Ascending aorta (tissue), 2 donors: ENCODE measurements around the gene KRTAP1-1. TPM values are rescaled to one million over a fixed set of nuclear protein-coding genes. Genes with fewer than 3 reads are reported as not detected.
"Not testable (repeated sequence)": the region's sequence is repeated elsewhere in the genome, so short reads cannot be mapped to it uniquely, and the experiment has no call there.

Experiments used
- DNase-seq, 2 donors: peaks; one replicate each; pipeline ENCODE4 v3.0.0-alpha.2; 2019; ENCODE audit warnings: low spot score in 2 of 2
- H3K27ac ChIP-seq, 2 donors: fragments of 200-600 bp; sonication (generic); one replicate each; pipeline ENCODE4 v1.5.1; 2016 to 2017; ENCODE audit warnings: mild to moderate bottlenecking in 1 of 2
- H3K27me3 ChIP-seq: fragments of 200-600 bp; sonication (generic); one replicate; pipeline ENCODE4 v1.5.1; 2017
- H3K36me3 ChIP-seq, 2 donors: fragments of 200-600 bp; sonication (generic); one replicate each; pipeline ENCODE4 v1.5.1; 2016
- H3K4me1 ChIP-seq, 2 donors: fragments of 200-600 bp; sonication (generic); one replicate each; pipeline ENCODE4 v1.5.1; 2016 to 2017; ENCODE audit warnings: mild to moderate bottlenecking in 1 of 2
- H3K4me3 ChIP-seq, 2 donors: fragments of 200-600 bp; sonication (generic); one replicate each; pipeline ENCODE4 v1.5.1; 2016 to 2017; ENCODE audit warnings: mild to moderate bottlenecking in 1 of 2
- H3K9me3 ChIP-seq, 2 donors: fragments of 200-600 bp; sonication (generic); one replicate each; pipeline ENCODE4 v1.5.1; 2016
- CTCF ChIP-seq, 3 experiments: fragments of 200-600 bp in 2 of 3; fragments of 450-650 bp in 1 of 3; sonication (generic) in 2 of 3; IDR thresholded peaks; one replicate each; pipeline ENCODE4 v1.5.1; 2016 to 2019; ENCODE audit warnings: antibody characterized with exemption in 3 of 3, mild to moderate bottlenecking in 1 of 3, moderate library complexity in 1 of 3
- intact Hi-C: fragments of 100-400 bp; cut with DNase I; formaldehyde crosslinking; loops from one replicate; pipeline ENCODE4 v1.15.1; 2023
- total RNA-seq: library from RNA; depleted of rRNA; stranded (reverse); fragments of >200 nt; gene quantifications from one replicate; pipeline ENCODE4 v1.1.0, GENCODE V29; 2016

The KRTAP1-1 gene
- total RNA-seq, 1 donor from 2014 or later, result not detected

DNA sequence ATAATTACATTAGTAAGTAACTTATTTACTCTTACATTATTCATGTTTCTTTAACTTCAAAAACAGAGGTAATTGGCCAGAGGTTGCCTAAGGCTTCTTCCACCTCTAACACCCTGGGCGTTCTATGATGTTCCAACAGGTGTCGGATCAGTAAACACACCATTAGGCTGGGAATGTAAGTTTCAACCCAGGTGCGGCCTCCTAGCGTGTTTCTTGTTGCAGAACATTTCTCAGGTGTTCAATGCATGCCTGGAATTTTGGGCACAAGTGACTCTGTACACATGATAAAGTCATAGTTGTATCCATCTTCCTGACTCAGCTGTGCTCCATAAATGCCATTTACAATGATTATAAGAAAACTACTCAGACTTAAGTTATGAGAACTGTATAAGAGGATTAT, 12.8 kb upstream of the KRTAP1-1 start:
- no peak for TF ChIP-seq CTCF (IDR thresholded peaks at IDR 0.05)
- no peaks in the 10 kb centered on the region for H3K27me3 ChIP-seq
- H3K27ac ChIP-seq, result no peak overlapping the region
- H3K4me1 ChIP-seq, result no peaks in the 10 kb centered on the region
- no peak overlapping the region for H3K4me3 ChIP-seq
- H3K36me3 ChIP-seq, result no peaks in the 10 kb centered on the region
- peaks cover 0 to 3% of the 10 kb centered on the region in 2 donors for H3K9me3 ChIP-seq
- no peak for DNase-seq
- intact Hi-C loops, result no loop called here

- Histone ChIP-seq H3K27ac (no peak overlapping the region), H3K4me3 (no peak overlapping the region), H3K36me3 (no peaks in the 10 kb centered on the region), H3K27me3 (no peaks in the 10 kb centered on the region), H3K9me3 (peaks cover 0 to 3% of the 10 kb centered on the region in 2 donors), H3K4me1 (no peaks in the 10 kb centered on the region)
- no peak for DNase-seq
- intact Hi-C loops, result no loop called here
- TF ChIP-seq CTCF (IDR thresholded peaks at IDR 0.05), result no peak
Measured at GRCh38 chr17:41052566-41052965, 11.3 kb upstream of the KRTAP1-1 start.

DNA sequence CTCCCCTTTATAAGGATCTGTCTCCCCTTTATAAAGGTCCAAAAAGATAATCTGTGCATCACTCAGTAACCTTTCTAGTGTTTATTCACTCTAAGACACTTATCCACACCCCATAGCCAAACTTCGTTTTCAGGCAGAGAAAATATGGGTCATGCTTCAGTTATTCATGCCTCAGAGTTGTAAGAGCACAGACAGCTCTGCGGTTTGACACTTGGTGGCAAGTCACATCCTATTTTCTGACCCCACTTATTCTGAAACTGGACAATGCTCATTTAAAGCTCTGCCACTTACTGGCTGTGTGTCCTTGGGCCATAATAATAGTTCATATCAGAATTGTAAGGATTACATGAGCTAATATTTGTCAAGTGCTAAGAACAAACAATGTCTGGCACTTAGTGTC, 7.9 kb upstream of the KRTAP1-1 start:
- no peak overlapping the region for H3K27ac ChIP-seq
- no peak for TF ChIP-seq CTCF (IDR thresholded peaks at IDR 0.05)
- no peak overlapping the region for H3K4me3 ChIP-seq
- H3K27me3 ChIP-seq, result no peaks in the 10 kb centered on the region
- no peak for DNase-seq
- intact Hi-C loops, result no loop called here
- no peaks in the 10 kb centered on the region for H3K4me1 ChIP-seq
- peaks cover 0 to 3% of the 10 kb centered on the region in 2 donors for H3K9me3 ChIP-seq
- H3K36me3 ChIP-seq, result no peaks in the 10 kb centered on the region

DNA sequence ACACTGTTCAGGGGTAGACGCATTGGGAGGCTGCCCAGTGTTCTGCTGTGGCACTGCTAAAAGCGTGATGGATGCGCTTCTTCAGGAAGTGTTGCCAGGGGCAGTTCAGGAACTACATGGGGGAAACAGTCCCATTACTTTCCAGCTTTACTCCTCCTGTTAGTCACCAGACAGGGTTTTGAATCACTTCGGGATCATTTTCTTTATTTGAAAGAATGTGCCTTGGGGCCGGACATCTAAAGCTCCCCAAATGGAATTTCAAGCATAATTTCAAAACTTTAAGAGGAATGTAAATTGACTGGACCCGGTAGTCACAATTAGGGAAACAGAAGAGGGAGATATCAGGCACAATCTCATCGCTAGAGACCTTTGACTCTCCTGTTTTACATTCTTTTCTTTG, 7.2 kb upstream of the KRTAP1-1 start:
- H3K27me3 ChIP-seq, result no peaks in the 10 kb centered on the region
- intact Hi-C loops, result no loop called here
- no peak for DNase-seq
- no peaks in the 10 kb centered on the region for H3K36me3 ChIP-seq
- H3K9me3 ChIP-seq, result peaks cover 0 to 3% of the 10 kb centered on the region in 2 donors
- TF ChIP-seq CTCF (IDR thresholded peaks at IDR 0.05), result no peak
- H3K4me1 ChIP-seq, result no peaks in the 10 kb centered on the region
- no peak overlapping the region for H3K27ac ChIP-seq
- no peak overlapping the region for H3K4me3 ChIP-seq

- DNase-seq, H3K9me3 ChIP-seq, H3K4me3 ChIP-seq, H3K27me3 ChIP-seq, H3K27ac ChIP-seq, intact Hi-C loops, H3K36me3 ChIP-seq, H3K4me1 ChIP-seq: not testable (repeated sequence)
Measured at GRCh38 chr17:41046735-41047465, 5.7 kb upstream of the KRTAP1-1 start, which contains the start of gene KRTAP2-1. Gene KRTAP2-1, minus strand, starts transcription at chr17:41047316. Its CDS starts 49 bp downstream, at chr17:41047267.

DNA sequence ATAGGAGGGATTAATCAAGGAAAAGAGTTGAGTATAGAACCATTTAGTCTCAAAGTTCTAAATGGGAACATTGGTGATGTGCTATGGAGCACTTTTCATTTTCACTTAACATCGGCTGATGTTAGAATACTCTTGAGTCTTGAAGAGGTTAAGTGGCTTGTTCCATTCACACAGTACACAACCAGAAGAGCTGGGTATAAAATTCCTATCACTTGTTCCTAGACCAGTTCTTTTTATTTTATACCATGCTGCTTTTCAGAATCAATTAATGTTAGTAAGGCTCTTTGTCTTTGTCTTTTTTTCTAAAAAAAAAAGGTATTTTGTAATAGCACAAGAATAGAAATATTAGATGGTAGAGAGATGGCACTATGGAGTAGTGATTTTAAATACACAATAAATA, 1.7 kb upstream of the KRTAP1-1 start:
- Histone ChIP-seq H3K4me1 (no peaks in the 10 kb centered on the region), H3K4me3 (no peak overlapping the region), H3K9me3 (no peaks in the 10 kb centered on the region), H3K27me3 (no peaks in the 10 kb centered on the region), H3K36me3 (no peaks in the 10 kb centered on the region), H3K27ac (no peak overlapping the region)
- intact Hi-C loops, result no loop called here
- no peak for DNase-seq
- TF ChIP-seq CTCF (IDR thresholded peaks at IDR 0.05), result no peak
